DOHH2 (cell line): ENCODE results near the gene SLC35A2.

Experiments
- H3F3A ChIP-seq: fragments of 200-600 bp; sonication (generic), shearing (Covaris generic); 2 replicates; pipeline ENCODE4 v1.6.0; 2016; ENCODE audit warnings: antibody characterized with exemption, mild to moderate bottlenecking; ENCODE audit not compliant: control insufficient read depth, insufficient read depth
- H3K27ac ChIP-seq: fragments of 200-600 bp; sonication (generic); 2 replicates; pipeline ENCODE4 v1.5.1; 2014; ENCODE audit warnings: low read depth, mild to moderate bottlenecking, low read length, moderate library complexity
- H3K27me3 ChIP-seq: fragments of 200-600 bp; sonication (generic); 2 replicates; pipeline ENCODE4 v1.6.1; 2014; ENCODE audit warnings: mild to moderate bottlenecking, low read length, mixed read lengths; ENCODE audit not compliant: control insufficient read depth
- H3K36me3 ChIP-seq: fragments of 200-600 bp; sonication (generic); 2 replicates; pipeline ENCODE4 v1.6.1; 2014; ENCODE audit warnings: mild to moderate bottlenecking, low read length, moderate library complexity, mixed read lengths; ENCODE audit not compliant: control insufficient read depth
- H3K4me1 ChIP-seq: fragments of 200-600 bp; sonication (generic); 2 replicates; pipeline ENCODE4 v1.6.1; 2014; ENCODE audit warnings: mild to moderate bottlenecking, low read length, mixed read lengths; ENCODE audit not compliant: control insufficient read depth
- H3K4me2 ChIP-seq: fragments of 200-600 bp; sonication (generic); 2 replicates; pipeline ENCODE4 v1.6.0; 2014; ENCODE audit warnings: mild to moderate bottlenecking, low read length, moderate library complexity
- H3K4me3 ChIP-seq: fragments of 200-600 bp; sonication (generic); 2 replicates; pipeline ENCODE4 v1.5.1; 2014; ENCODE audit warnings: mild to moderate bottlenecking, low read length, mixed read lengths
- H3K79me2 ChIP-seq: fragments of 200-600 bp; sonication (generic); 2 replicates; pipeline ENCODE4 v1.6.1; 2014; ENCODE audit warnings: mild to moderate bottlenecking, low read length, mixed read lengths; ENCODE audit not compliant: control insufficient read depth
- H3K9me2 ChIP-seq: fragments of 200-600 bp; sonication (generic); replicated peaks from 2 replicates; pipeline ENCODE4 v1.6.1; 2014; ENCODE audit warnings: mild to moderate bottlenecking, low read length, mixed read lengths; ENCODE audit not compliant: control insufficient read depth
- H3K9me3 ChIP-seq: fragments of 200-600 bp; sonication (generic); 2 replicates; pipeline ENCODE4 v1.6.1; 2014; ENCODE audit warnings: antibody characterized with exemption, low read length, mixed read lengths; ENCODE audit not compliant: control insufficient read depth, insufficient read depth
- H4K20me1 ChIP-seq: fragments of 200-600 bp; sonication (generic); 2 replicates; pipeline ENCODE4 v1.6.0; 2014; ENCODE audit warnings: low read depth, mild to moderate bottlenecking, antibody characterized with exemption, low read length, moderate library complexity; ENCODE audit not compliant: control insufficient read depth, insufficient read depth
- EZH2phosphoT487 ChIP-seq: fragments of 200-600 bp; sonication (generic); IDR thresholded peaks from 2 replicates; pipeline ENCODE4 v1.6.1; 2017; ENCODE audit warnings: borderline replicate concordance, mild to moderate bottlenecking, antibody characterized with exemption, low read length, moderate library complexity, mixed read lengths
- TF ChIP-seq, protein P1 (sequence below): fragments of 200-600 bp; sonication (generic); IDR thresholded peaks from one replicate; pipeline ENCODE4 v1.5.1; 2014; ENCODE audit warnings: antibody characterized with exemption, mild to moderate bottlenecking, low read depth, low read length; ENCODE audit not compliant: poor library complexity, severe bottlenecking

SLC35A2 gene

GRCh38 chrX:48909703-48910294 is 1.6 kb downstream of the SLC35A2 start:
- no peak overlapping the region for H3K4me2 ChIP-seq
- no peaks in the 10 kb centered on the region for H4K20me1 ChIP-seq
- 0 out of 2 replicates have a peak, but pooled peaks cover 13% of the 10 kb centered on the region for H3F3A ChIP-seq

GRCh38 chrX:48908600-48908999 is 2.8 kb downstream of the SLC35A2 start:
- Histone ChIP-seq H4K20me1 (no peaks in the 10 kb centered on the region), H3K4me3 (no peak overlapping the region), H3K9me3 (no peaks in the 10 kb centered on the region), H3F3A (0 out of 2 replicates have a peak, but pooled peaks cover 13% of the 10 kb centered on the region), H3K27ac (no peak overlapping the region), H3K36me3 (peaks cover 10% of the 10 kb centered on the region), H3K4me2 (no peak overlapping the region), H3K4me1 (peaks cover 13% of the 10 kb centered on the region), H3K79me2 (peaks cover 22% of the 10 kb centered on the region), H3K9me2 (no peaks in the 10 kb centered on the region), H3K27me3 (no peaks in the 10 kb centered on the region)
- TF ChIP-seq, protein P1, sequence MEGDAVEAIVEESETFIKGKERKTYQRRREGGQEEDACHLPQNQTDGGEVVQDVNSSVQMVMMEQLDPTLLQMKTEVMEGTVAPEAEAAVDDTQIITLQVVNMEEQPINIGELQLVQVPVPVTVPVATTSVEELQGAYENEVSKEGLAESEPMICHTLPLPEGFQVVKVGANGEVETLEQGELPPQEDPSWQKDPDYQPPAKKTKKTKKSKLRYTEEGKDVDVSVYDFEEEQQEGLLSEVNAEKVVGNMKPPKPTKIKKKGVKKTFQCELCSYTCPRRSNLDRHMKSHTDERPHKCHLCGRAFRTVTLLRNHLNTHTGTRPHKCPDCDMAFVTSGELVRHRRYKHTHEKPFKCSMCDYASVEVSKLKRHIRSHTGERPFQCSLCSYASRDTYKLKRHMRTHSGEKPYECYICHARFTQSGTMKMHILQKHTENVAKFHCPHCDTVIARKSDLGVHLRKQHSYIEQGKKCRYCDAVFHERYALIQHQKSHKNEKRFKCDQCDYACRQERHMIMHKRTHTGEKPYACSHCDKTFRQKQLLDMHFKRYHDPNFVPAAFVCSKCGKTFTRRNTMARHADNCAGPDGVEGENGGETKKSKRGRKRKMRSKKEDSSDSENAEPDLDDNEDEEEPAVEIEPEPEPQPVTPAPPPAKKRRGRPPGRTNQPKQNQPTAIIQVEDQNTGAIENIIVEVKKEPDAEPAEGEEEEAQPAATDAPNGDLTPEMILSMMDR: no peak
- TF ChIP-seq EZH2phosphoT487: no peak

More at GRCh38 chrX:48909703-48910294, 1.6 kb downstream of the SLC35A2 start:
- no peak overlapping the region for H3K4me3 ChIP-seq
- H3K27me3 ChIP-seq: no peaks in the 10 kb centered on the region
- no peak overlapping the region for H3K27ac ChIP-seq
- peaks cover 13% of the 10 kb centered on the region for H3K4me1 ChIP-seq
- TF ChIP-seq, protein P1: no peak
- TF ChIP-seq EZH2phosphoT487: no peak
- H3K36me3 ChIP-seq: peaks cover 22% of the 10 kb centered on the region
- H3K9me2 ChIP-seq: no peaks in the 10 kb centered on the region
- peaks cover 22% of the 10 kb centered on the region for H3K79me2 ChIP-seq
- H3K9me3 ChIP-seq: no peaks in the 10 kb centered on the region

- H3K36me3 ChIP-seq: peaks cover 20% of the 10 kb centered on the region
- TF ChIP-seq, protein P1: no peak
- TF ChIP-seq EZH2phosphoT487: no peak
Observed at GRCh38 chrX:48905090-48905790, 6.2 kb downstream of the SLC35A2 start.

More at GRCh38 chrX:48905090-48905790, 6.2 kb downstream of the SLC35A2 start:
- Histone ChIP-seq H3F3A (no peaks in the 10 kb centered on the region), H3K9me3 (no peaks in the 10 kb centered on the region), H4K20me1 (no peaks in the 10 kb centered on the region), H3K4me3 (no peak overlapping the region), H3K79me2 (peaks cover 15% of the 10 kb centered on the region), H3K4me1 (peaks cover 1% of the 10 kb centered on the region), H3K9me2 (no peaks in the 10 kb centered on the region), H3K27me3 (no peaks in the 10 kb centered on the region), H3K27ac (no peak overlapping the region), H3K4me2 (no peak overlapping the region)
